Hepatocyte (in vitro differentiated cells): Measurements from ENCODE around the gene MCCD1. TPM values are rescaled to one million over a fixed set of nuclear protein-coding genes. Genes with fewer than 3 reads are reported as not detected.
"Not testable (repeated sequence)": the region's sequence is repeated elsewhere in the genome, so short reads cannot be mapped to it uniquely, and the experiment has no call there.

Source experiments
- DNase-seq: peaks from one replicate; pipeline ENCODE4 v3.0.0-alpha.2; 2016; ENCODE audit warnings: low spot score
- H2AFZ ChIP-seq: fragments of 200-600 bp; sonication (generic); 2 replicates; pipeline ENCODE4 v1.6.0; 2016; ENCODE audit warnings: antibody characterized with exemption, mild to moderate bottlenecking
- H3K27ac ChIP-seq: fragments of 200-600 bp; sonication (generic); 2 replicates; pipeline ENCODE4 v1.5.1; 2016; ENCODE audit warnings: mild to moderate bottlenecking
- H3K27me3 ChIP-seq: fragments of 200-600 bp; sonication (generic); 2 replicates; pipeline ENCODE4 v1.6.1; 2016
- H3K36me3 ChIP-seq: fragments of 200-600 bp; sonication (generic); replicated peaks from 2 replicates; pipeline ENCODE4 v1.5.1; 2016; ENCODE audit warnings: low read depth; ENCODE audit not compliant: insufficient read depth
- H3K4me1 ChIP-seq: fragments of 200-600 bp; sonication (generic); 2 replicates; pipeline ENCODE4 v1.5.1; 2016; ENCODE audit warnings: mild to moderate bottlenecking, moderate library complexity; ENCODE audit not compliant: insufficient read depth
- H3K4me2 ChIP-seq: fragments of 200-600 bp; sonication (generic); 2 replicates; pipeline ENCODE4 v1.6.0; 2016
- H3K4me3 ChIP-seq: fragments of 200-600 bp; sonication (generic); 2 replicates; pipeline ENCODE4 v1.5.1; 2016; ENCODE audit warnings: mild to moderate bottlenecking
- H3K79me2 ChIP-seq: fragments of 200-600 bp; sonication (generic); 2 replicates; pipeline ENCODE4 v1.6.0; 2017; ENCODE audit warnings: mild to moderate bottlenecking
- H3K9me2 ChIP-seq: fragments of 200-600 bp; sonication (generic); replicated peaks from 2 replicates; pipeline ENCODE4 v1.6.0; 2017; ENCODE audit warnings: mild to moderate bottlenecking; ENCODE audit not compliant: insufficient read depth
- H3K9me3 ChIP-seq: fragments of 200-600 bp; sonication (generic); 2 replicates; pipeline ENCODE4 v1.5.1; 2016; ENCODE audit warnings: low read depth, mild to moderate bottlenecking
- H4K20me1 ChIP-seq: fragments of 200-600 bp; sonication (generic); 2 replicates; pipeline ENCODE4 v1.6.0; 2016; ENCODE audit warnings: mild to moderate bottlenecking; ENCODE audit not compliant: insufficient read depth, poor library complexity, severe bottlenecking
- EZH2 ChIP-seq: fragments of 200-600 bp; sonication (generic); IDR thresholded peaks from 2 replicates; pipeline ENCODE4 v1.6.1; 2016; ENCODE audit warnings: antibody characterized with exemption, mild to moderate bottlenecking, borderline replicate concordance
- EZH2phosphoT487 ChIP-seq: fragments of 200-600 bp; sonication (generic); IDR thresholded peaks from one replicate; pipeline ENCODE4 v1.6.1; 2018; ENCODE audit warnings: antibody characterized with exemption, mild to moderate bottlenecking, low read depth, moderate library complexity; ENCODE audit not compliant: unreplicated experiment, severe bottlenecking
- WGBS: methylation state at CpG from one replicate; pipeline ENCODE4 v1.1.6; 2016; ENCODE audit warnings: low lambda C conversion rate; ENCODE audit errors: missing lambda C conversion rate; 5-methylcytosine and 5-hydroxymethylcytosine counted together
- polyA plus RNA-seq: library from polyadenylated mRNA; unstranded; fragments of >200 nt; fragmentation: Nextera tagmentation; extraction: Ambion mirVana; gene quantifications from 2 replicates; pipeline ENCODE4 v1.2.1, GENCODE V29; 2016
- total RNA-seq: library from RNA; depleted of rRNA; stranded (reverse); fragments of >200 nt; gene quantifications from 2 replicates; pipeline ENCODE4 v1.2.3, GENCODE V29; 2014
- TF ChIP-seq, protein P1 (sequence below): fragments of 200-600 bp; sonication (generic); IDR thresholded peaks from 2 replicates; pipeline ENCODE4 v1.5.1; 2016; ENCODE audit warnings: antibody characterized with exemption, mild to moderate bottlenecking; ENCODE audit not compliant: poor library complexity

MCCD1 gene
- total and polyA plus RNA-seq, 2 experiments from 2014 or later, result 0.47 to 2.0 TPM

DNA sequence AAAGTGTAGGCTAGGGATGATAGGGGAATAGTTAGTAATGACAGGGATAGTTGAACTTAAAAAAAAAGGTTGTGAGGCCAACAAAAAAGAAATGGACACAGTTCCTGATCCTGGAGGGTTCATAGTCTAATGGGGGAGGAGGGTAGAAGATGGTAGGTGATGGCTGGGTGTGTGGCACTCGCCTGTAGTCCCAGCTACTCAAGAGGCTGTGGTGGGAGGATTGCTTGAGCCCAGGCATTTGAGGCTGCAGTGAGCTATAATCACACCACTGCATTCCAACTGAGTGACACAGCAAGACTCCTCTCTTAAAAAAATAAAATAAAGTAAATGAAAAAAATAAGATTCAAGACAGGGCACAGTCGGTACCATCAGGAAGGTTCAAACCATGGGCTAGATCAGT, 33.2 kb upstream of the MCCD1 start:
- Histone ChIP-seq H3K27me3 (peaks cover 46% of the 10 kb centered on the region), H3K4me2 (no peak overlapping the region), H2AFZ (no peak overlapping the region), H3K9me3 (no peaks in the 10 kb centered on the region), H3K4me3 (no peak overlapping the region), H3K27ac (no peak overlapping the region), H3K4me1 (no peaks in the 10 kb centered on the region), H3K36me3 (no peaks in the 10 kb centered on the region), H3K79me2 (no peaks in the 10 kb centered on the region), H3K9me2 (no peaks in the 10 kb centered on the region), H4K20me1 (no peaks in the 10 kb centered on the region)
- TF ChIP-seq, protein P1, sequence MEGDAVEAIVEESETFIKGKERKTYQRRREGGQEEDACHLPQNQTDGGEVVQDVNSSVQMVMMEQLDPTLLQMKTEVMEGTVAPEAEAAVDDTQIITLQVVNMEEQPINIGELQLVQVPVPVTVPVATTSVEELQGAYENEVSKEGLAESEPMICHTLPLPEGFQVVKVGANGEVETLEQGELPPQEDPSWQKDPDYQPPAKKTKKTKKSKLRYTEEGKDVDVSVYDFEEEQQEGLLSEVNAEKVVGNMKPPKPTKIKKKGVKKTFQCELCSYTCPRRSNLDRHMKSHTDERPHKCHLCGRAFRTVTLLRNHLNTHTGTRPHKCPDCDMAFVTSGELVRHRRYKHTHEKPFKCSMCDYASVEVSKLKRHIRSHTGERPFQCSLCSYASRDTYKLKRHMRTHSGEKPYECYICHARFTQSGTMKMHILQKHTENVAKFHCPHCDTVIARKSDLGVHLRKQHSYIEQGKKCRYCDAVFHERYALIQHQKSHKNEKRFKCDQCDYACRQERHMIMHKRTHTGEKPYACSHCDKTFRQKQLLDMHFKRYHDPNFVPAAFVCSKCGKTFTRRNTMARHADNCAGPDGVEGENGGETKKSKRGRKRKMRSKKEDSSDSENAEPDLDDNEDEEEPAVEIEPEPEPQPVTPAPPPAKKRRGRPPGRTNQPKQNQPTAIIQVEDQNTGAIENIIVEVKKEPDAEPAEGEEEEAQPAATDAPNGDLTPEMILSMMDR, result no peak
- no peak for TF ChIP-seq EZH2phosphoT487
- TF ChIP-seq EZH2, result no peak
- 76% methylated on average over 2 of the region's 2 CpGs for WGBS
- DNase-seq, result no peak

DNA sequence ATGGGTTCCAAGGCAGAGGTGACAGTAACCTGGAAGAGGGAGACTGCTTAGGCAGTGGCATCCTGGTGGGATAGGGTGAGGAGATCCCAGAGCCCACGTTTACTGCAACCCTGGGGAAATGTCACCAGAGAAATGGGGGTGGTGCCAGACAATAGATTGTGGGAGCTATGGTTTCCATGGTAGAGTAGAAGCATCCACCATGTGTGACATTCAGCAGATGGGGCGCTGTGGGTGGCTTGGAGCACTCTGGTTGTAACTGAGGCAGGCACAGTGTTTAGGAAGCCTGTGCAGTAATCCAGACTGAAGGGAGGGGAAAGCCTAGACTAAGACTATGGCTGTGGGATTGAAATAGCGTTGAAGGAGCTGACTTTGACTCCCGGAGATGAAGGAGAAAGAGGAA, 31.9 kb upstream of the MCCD1 start:
- not testable (repeated sequence) for H2AFZ ChIP-seq, H3K36me3 ChIP-seq, H3K4me3 ChIP-seq, H3K9me3 ChIP-seq, H3K9me2 ChIP-seq, H3K4me1 ChIP-seq, H3K4me2 ChIP-seq, H3K27ac ChIP-seq, DNase-seq, H4K20me1 ChIP-seq, H3K79me2 ChIP-seq
- H3K27me3 ChIP-seq, result peaks cover 56% of the 10 kb centered on the region
- 68% methylated on average over 2 of the region's 4 CpGs for WGBS

DNA sequence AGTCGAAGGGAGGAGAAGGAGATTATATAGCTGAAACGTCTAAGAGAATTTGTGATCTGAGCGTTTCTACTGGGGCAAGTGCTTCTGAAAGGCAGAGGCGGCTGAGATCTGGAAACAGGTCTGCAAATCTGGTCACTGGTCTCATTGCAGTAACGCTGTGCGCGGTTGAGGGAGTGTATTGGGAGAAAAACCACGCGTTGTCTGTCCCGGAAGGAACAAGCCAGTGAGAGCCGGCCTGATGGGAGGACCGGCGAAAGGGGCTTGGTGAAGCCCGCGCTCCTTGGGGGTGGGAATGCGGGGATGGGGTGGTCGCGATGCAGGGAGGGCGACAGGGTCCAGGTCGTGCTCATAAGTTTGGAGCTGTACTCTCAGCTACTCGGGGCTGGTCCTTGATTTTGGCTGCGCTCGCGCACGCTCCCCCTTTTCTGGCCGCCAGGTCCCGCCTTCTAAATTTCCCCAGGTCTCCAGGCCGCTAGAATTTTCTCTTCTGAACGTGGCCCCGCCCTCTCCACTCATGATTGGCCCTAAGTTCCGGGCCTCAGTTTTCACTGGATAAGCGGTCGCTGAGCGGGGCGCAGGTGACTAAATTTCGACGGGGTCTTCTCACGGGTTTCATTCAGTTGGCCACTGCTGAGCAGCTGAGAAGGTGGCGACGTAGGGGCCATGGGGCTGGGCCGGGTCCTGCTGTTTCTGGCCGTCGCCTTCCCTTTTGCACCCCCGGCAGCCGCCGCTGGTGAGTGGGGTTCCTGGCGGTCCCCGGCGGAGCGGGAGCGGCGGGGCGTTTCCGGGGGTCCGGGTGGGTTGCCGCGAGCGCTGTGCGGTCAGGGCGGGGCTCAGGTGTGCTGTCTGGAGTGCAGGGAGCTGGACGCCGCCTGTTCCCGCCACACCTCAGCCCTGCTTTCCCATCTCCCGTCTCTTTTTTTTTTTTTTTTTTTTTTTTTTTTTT, 31.0 kb upstream of the MCCD1 start, which contains the start of gene MICB:
Gene MICB, plus strand, starts transcription at position 615 of the 946 bp plus-strand sequence. Its CDS starts 49 bp downstream, at position 664.
- Histone ChIP-seq H3K27ac (no peak within 1 kb of the TSS), H3K79me2 (no peaks in the 10 kb centered on the region), H4K20me1 (no peaks in the 10 kb centered on the region), H3K27me3 (peaks cover 60% of the 10 kb centered on the region), H3K4me2 (peak within 1 kb of the TSS; percentile 98), H3K4me3 (peak within 1 kb of the TSS; percentile 32), H3K9me3 (no peaks in the 10 kb centered on the region), H2AFZ (peak within 1 kb of the TSS; percentile 93), H3K4me1 (no peaks in the 10 kb centered on the region), H3K36me3 (no peaks in the 10 kb centered on the region), H3K9me2 (no peaks in the 10 kb centered on the region)
- 4% methylated on average over 52 of the region's 64 CpGs for WGBS
- TF ChIP-seq EZH2, result no peak
- TF ChIP-seq EZH2phosphoT487, result no peak
- TF ChIP-seq, protein P1, result no peak
- DNase-seq, result peak; percentile 73

DNA sequence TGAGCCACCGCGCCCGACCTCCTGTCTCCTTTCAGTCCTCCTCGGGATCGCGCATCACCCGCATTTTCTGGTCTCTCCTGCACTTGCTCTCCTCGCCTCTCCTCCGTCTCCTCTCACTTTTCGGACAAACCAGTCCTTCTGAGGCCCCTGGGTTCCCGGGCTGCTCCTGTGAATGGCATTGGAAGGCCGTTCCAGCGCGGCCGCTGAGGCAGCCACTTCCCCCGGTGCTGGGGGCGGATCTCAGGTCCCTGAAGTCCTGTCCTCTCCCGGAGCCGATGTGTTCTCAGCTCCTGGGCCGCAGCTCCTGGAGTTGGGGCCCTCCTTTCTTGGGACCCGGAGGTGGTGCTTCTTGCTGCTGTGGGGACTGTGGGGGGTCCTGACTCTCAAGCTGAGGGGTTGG, 30.0 kb upstream of the MCCD1 start:
- WGBS, result 3% methylated on average over 21 of the region's 21 CpGs
- no peak overlapping the region for H3K4me3 ChIP-seq
- no peaks in the 10 kb centered on the region for H3K9me3 ChIP-seq
- H3K4me2 ChIP-seq, result peak overlapping the region; percentile 54
- H3K9me2 ChIP-seq, result no peaks in the 10 kb centered on the region
- H2AFZ ChIP-seq, result peak overlapping the region; percentile 12
- H4K20me1 ChIP-seq, result no peaks in the 10 kb centered on the region
- no peaks in the 10 kb centered on the region for H3K4me1 ChIP-seq
- no peak overlapping the region for H3K27ac ChIP-seq
- H3K36me3 ChIP-seq, result no peaks in the 10 kb centered on the region
- TF ChIP-seq, protein P1, result no peak
- no peak for TF ChIP-seq EZH2phosphoT487
- TF ChIP-seq EZH2, result peak; percentile 55
- peak; percentile 31 for DNase-seq
- peaks cover 54% of the 10 kb centered on the region for H3K27me3 ChIP-seq
- H3K79me2 ChIP-seq, result no peaks in the 10 kb centered on the region

DNA sequence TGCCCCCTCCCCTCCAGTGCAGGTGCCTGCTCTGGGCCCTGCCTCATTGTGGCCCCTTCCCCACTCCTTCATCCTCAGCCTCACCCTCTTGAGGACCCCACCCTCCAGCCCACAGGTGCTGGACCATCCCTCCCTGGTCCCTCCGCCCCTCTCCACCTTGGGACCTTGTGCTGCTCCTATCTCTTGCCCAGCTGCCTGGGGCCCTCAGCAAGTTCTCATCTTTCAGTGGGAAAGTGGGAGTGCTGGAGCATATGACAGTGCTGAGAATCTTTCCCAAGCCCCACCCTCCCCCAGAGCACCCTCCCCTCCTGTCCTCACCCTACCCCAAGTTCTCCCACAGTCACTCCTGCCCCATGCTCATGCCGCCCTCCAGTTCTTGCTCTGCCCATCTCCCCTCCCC, 29.1 kb upstream of the MCCD1 start:
- H3K4me2 ChIP-seq, H3K4me1 ChIP-seq, H3K36me3 ChIP-seq, H3K79me2 ChIP-seq, H3K9me3 ChIP-seq, H3K27ac ChIP-seq, H3K4me3 ChIP-seq, H4K20me1 ChIP-seq, H2AFZ ChIP-seq, H3K9me2 ChIP-seq, DNase-seq: not testable (repeated sequence)
- WGBS, result 89% methylated on average over 2 of the region's 2 CpGs
- peaks cover 49% of the 10 kb centered on the region for H3K27me3 ChIP-seq
